HL-60 (cell line): ENCODE data around the gene CSNK1G3.

Experiments
- DNase-seq, 2 experiments: peaks; one replicate each; pipeline ENCODE4 v3.0.0-alpha.2; 2010 to 2020; ENCODE audit warnings: low read depth in 1 of 2, low spot score in 1 of 2
- H3K27ac ChIP-seq: fragments of 250-450 bp; sonication (Bioruptor Pico); replicated peaks from 2 replicates; pipeline ENCODE4 v1.5.1; 2020; ENCODE audit warnings: mild to moderate bottlenecking, moderate library complexity
- H3K27me3 ChIP-seq: fragments of 250-450 bp; sonication (Bioruptor Pico); 2 replicates; pipeline ENCODE4 v1.5.1; 2021; ENCODE audit warnings: mild to moderate bottlenecking, moderate library complexity; ENCODE audit not compliant: insufficient read depth, poor library complexity, severe bottlenecking
- H3K4me3 ChIP-seq: replicated peaks from 2 replicates; pipeline ENCODE4 v1.5.1; 2011; ENCODE audit warnings: mild to moderate bottlenecking, control low read depth, low read length; ENCODE audit not compliant: insufficient read depth
- GABPA ChIP-seq: IDR thresholded peaks from 2 replicates; pipeline ENCODE4 v1.6.1; 2012; ENCODE audit warnings: low read depth
- POLR2AphosphoS5 ChIP-seq: IDR thresholded peaks from 2 replicates; pipeline ENCODE4 v1.6.1; 2012; ENCODE audit warnings: low read depth
- SPI1 ChIP-seq: IDR thresholded peaks from 2 replicates; pipeline ENCODE4 v1.6.1; 2012; ENCODE audit warnings: low read depth, mild to moderate bottlenecking, borderline replicate concordance
- TF ChIP-seq, protein P1 (sequence below): IDR thresholded peaks from one replicate; pipeline ENCODE4 v1.5.1; 2011; ENCODE audit warnings: low read length, control low read depth, inconsistent platforms; ENCODE audit not compliant: insufficient read depth
- TF ChIP-seq, protein P2 (sequence below): IDR thresholded peaks from 2 replicates; pipeline ENCODE4 v1.6.1; 2012; ENCODE audit warnings: low read depth; ENCODE audit not compliant: insufficient replicate concordance

The CSNK1G3 gene

DNA sequence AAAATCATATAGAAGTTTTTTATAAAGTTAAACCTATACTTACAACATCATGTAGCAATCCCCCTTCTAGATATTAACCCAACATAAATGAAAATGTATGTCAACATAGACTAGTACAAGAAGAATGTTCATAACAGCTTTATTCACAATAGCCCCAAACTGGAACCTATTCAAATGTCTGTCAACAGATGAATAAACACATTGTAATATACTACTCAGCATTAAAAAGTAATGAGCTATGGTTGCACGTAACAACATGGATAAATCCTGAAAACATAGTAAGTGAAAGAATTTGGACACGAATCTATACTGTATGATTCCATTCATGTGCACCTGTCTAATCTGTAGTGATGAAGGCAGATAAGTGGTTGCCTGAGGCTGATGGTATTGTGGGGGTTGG, 73.9 kb downstream of the CSNK1G3 start:
- no peak overlapping the region for H3K4me3 ChIP-seq
- TF ChIP-seq POLR2AphosphoS5, result no peak
- TF ChIP-seq, protein P1, sequence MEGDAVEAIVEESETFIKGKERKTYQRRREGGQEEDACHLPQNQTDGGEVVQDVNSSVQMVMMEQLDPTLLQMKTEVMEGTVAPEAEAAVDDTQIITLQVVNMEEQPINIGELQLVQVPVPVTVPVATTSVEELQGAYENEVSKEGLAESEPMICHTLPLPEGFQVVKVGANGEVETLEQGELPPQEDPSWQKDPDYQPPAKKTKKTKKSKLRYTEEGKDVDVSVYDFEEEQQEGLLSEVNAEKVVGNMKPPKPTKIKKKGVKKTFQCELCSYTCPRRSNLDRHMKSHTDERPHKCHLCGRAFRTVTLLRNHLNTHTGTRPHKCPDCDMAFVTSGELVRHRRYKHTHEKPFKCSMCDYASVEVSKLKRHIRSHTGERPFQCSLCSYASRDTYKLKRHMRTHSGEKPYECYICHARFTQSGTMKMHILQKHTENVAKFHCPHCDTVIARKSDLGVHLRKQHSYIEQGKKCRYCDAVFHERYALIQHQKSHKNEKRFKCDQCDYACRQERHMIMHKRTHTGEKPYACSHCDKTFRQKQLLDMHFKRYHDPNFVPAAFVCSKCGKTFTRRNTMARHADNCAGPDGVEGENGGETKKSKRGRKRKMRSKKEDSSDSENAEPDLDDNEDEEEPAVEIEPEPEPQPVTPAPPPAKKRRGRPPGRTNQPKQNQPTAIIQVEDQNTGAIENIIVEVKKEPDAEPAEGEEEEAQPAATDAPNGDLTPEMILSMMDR, result no peak
- no peak for TF ChIP-seq GABPA
- TF ChIP-seq SPI1, result no peak
- TF ChIP-seq, protein P2, sequence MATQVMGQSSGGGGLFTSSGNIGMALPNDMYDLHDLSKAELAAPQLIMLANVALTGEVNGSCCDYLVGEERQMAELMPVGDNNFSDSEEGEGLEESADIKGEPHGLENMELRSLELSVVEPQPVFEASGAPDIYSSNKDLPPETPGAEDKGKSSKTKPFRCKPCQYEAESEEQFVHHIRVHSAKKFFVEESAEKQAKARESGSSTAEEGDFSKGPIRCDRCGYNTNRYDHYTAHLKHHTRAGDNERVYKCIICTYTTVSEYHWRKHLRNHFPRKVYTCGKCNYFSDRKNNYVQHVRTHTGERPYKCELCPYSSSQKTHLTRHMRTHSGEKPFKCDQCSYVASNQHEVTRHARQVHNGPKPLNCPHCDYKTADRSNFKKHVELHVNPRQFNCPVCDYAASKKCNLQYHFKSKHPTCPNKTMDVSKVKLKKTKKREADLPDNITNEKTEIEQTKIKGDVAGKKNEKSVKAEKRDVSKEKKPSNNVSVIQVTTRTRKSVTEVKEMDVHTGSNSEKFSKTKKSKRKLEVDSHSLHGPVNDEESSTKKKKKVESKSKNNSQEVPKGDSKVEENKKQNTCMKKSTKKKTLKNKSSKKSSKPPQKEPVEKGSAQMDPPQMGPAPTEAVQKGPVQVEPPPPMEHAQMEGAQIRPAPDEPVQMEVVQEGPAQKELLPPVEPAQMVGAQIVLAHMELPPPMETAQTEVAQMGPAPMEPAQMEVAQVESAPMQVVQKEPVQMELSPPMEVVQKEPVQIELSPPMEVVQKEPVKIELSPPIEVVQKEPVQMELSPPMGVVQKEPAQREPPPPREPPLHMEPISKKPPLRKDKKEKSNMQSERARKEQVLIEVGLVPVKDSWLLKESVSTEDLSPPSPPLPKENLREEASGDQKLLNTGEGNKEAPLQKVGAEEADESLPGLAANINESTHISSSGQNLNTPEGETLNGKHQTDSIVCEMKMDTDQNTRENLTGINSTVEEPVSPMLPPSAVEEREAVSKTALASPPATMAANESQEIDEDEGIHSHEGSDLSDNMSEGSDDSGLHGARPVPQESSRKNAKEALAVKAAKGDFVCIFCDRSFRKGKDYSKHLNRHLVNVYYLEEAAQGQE, result no peak
- DNase-seq, result no peak
- no peak overlapping the region for H3K27ac ChIP-seq
- no peaks in the 10 kb centered on the region for H3K27me3 ChIP-seq

DNA sequence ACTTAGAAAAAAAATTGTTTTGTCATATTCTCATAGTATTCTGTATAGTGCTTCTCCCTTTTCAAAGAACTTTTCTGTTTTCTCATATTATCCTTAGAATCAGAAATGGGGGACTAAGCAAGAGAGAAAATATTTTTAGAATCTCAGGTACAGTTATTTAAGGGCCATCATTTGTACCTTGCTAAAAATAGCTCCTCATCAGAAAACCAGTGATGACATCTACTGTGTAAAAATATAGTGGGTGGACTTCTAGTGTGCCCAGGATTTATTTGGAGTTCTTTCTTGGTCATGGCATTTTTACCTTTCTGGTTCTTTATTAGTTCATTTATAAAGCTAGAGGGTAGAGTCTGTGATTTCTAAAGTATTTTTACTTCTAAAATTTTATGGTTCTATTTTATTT, 82.5 kb downstream of the CSNK1G3 start:
- TF ChIP-seq SPI1 (no peak), POLR2AphosphoS5 (no peak), GABPA (no peak)
- TF ChIP-seq, protein P2, result no peak
- TF ChIP-seq, protein P1, result no peak
- no peak for DNase-seq
- H3K4me3 ChIP-seq, result no peak overlapping the region
- no peak overlapping the region for H3K27ac ChIP-seq
- H3K27me3 ChIP-seq, result no peaks in the 10 kb centered on the region

DNA sequence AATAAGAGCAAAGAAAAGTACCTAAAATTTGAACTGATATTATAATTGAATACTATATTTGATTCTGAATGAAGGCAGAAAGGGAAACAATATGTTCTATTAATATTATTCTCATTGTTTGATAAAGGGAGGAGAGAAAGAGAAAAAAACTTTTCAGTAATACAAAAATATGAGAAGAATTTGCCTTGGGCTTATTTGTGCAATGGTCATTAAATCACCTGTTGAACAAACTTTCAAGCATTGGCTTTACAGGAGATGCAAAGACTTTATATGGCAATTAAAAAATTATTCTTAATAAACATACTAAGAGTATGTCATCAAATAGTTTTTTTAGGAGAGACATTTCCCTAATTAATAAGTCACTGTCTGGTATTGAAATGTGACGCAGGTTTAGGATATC, 85.0 kb downstream of the CSNK1G3 start:
- Histone ChIP-seq H3K27ac (no peak overlapping the region), H3K27me3 (no peaks in the 10 kb centered on the region), H3K4me3 (no peak overlapping the region)
- no peak for TF ChIP-seq POLR2AphosphoS5
- no peak for TF ChIP-seq GABPA
- no peak for TF ChIP-seq SPI1
- TF ChIP-seq, protein P2, result no peak
- TF ChIP-seq, protein P1, result no peak
- DNase-seq, result no peak
